Muscle layer of duodenum (tissue), 2 donors: ENCODE results near the gene ILDR1.

ENCODE experiments used
- H3K27ac ChIP-seq: one replicate; pipeline ENCODE4 v1.7.0; 2013; ENCODE audit warnings: mild to moderate bottlenecking, low read length
- H3K27me3 ChIP-seq: one replicate; pipeline ENCODE4 v1.7.0; 2013; ENCODE audit warnings: low read depth, mild to moderate bottlenecking, control low read depth, low read length
- H3K36me3 ChIP-seq, 2 donors: one replicate each; pipeline ENCODE4 v1.7.0; 2013; ENCODE audit warnings: low read length in 2 of 2, control low read depth in 1 of 2, mild to moderate bottlenecking in 1 of 2; ENCODE audit not compliant: insufficient read depth in 2 of 2, control insufficient read depth in 1 of 2
- H3K4me1 ChIP-seq, 2 donors: one replicate each; pipeline ENCODE4 v1.7.0; 2013; ENCODE audit warnings: low read length in 2 of 2, mild to moderate bottlenecking in 2 of 2, control low read depth in 1 of 2, moderate library complexity in 1 of 2; ENCODE audit not compliant: insufficient read depth in 2 of 2, control insufficient read depth in 1 of 2
- H3K4me3 ChIP-seq, 2 donors: one replicate each; pipeline ENCODE4 v1.7.0; 2013; ENCODE audit warnings: low read length in 2 of 2, low read depth in 1 of 2, mild to moderate bottlenecking in 1 of 2
- H3K9me3 ChIP-seq, 2 donors: one replicate each; pipeline ENCODE4 v1.7.0; 2013; ENCODE audit warnings: low read length in 2 of 2, control low read depth in 1 of 2, mild to moderate bottlenecking in 1 of 2; ENCODE audit not compliant: control insufficient read depth in 1 of 2
- donor health status: healthy.

ILDR1 gene

GRCh38 chr3:121963608-121964007 lies 58.4 kb downstream of the ILDR1 start:
- Histone ChIP-seq H3K27me3 (no peaks in the 10 kb centered on the region), H3K36me3 (no peaks in the 10 kb centered on the region), H3K27ac (no peak overlapping the region)

GRCh38 chr3:121962443-121962842 lies 59.6 kb downstream of the ILDR1 start:
- H3K27me3 ChIP-seq = no peaks in the 10 kb centered on the region
- H3K4me3 ChIP-seq = no peak overlapping the region

More at GRCh38 chr3:121963608-121964007, 58.4 kb downstream of the ILDR1 start:
- no peak overlapping the region for H3K4me3 ChIP-seq
- H3K9me3 ChIP-seq = peaks cover 0 to 3% of the 10 kb centered on the region in 2 donors
- no peaks in the 10 kb centered on the region for H3K4me1 ChIP-seq

GRCh38 chr3:121961283-121961682 lies 60.8 kb downstream of the ILDR1 start:
- Histone ChIP-seq H3K27ac (no peak overlapping the region), H3K9me3 (peaks cover 0 to 3% of the 10 kb centered on the region in 2 donors), H3K36me3 (no peaks in the 10 kb centered on the region), H3K27me3 (no peaks in the 10 kb centered on the region), H3K4me3 (no peak overlapping the region), H3K4me1 (no peaks in the 10 kb centered on the region)

More at GRCh38 chr3:121962443-121962842, 59.6 kb downstream of the ILDR1 start:
- H3K9me3 ChIP-seq = peaks cover 0 to 3% of the 10 kb centered on the region in 2 donors
- no peaks in the 10 kb centered on the region for H3K4me1 ChIP-seq
- H3K36me3 ChIP-seq = no peaks in the 10 kb centered on the region
- H3K27ac ChIP-seq = no peak overlapping the region

- no peak overlapping the region for H3K4me3 ChIP-seq
- H3K9me3 ChIP-seq = peaks cover 0 to 3% of the 10 kb centered on the region in 2 donors
- no peaks in the 10 kb centered on the region for H3K36me3 ChIP-seq
- H3K27me3 ChIP-seq = no peaks in the 10 kb centered on the region
- H3K27ac ChIP-seq = no peak overlapping the region
- H3K4me1 ChIP-seq = no peaks in the 10 kb centered on the region
Observed at GRCh38 chr3:121958801-121959200, 63.2 kb downstream of the ILDR1 start.

- Histone ChIP-seq H3K27ac (no peak overlapping the region), H3K4me3 (no peak overlapping the region), H3K36me3 (no peaks in the 10 kb centered on the region), H3K9me3 (peaks cover 0 to 5% of the 10 kb centered on the region in 2 donors), H3K27me3 (no peaks in the 10 kb centered on the region), H3K4me1 (no peaks in the 10 kb centered on the region)
Observed at GRCh38 chr3:121957674-121958415, 64.2 kb downstream of the ILDR1 start.

GRCh38 chr3:121956363-121956762 lies 65.7 kb downstream of the ILDR1 start:
- H3K4me1 ChIP-seq = no peaks in the 10 kb centered on the region
- H3K27ac ChIP-seq = no peak overlapping the region

GRCh38 chr3:121951291-121951919 lies 70.6 kb downstream of the ILDR1 start:
- Histone ChIP-seq H3K4me1 (no peaks in the 10 kb centered on the region), H3K27me3 (no peaks in the 10 kb centered on the region), H3K27ac (no peak overlapping the region), H3K9me3 (peaks cover 0 to 5% of the 10 kb centered on the region in 2 donors), H3K4me3 (no peak overlapping the region), H3K36me3 (no peaks in the 10 kb centered on the region)

More at GRCh38 chr3:121956363-121956762, 65.7 kb downstream of the ILDR1 start:
- no peak overlapping the region for H3K4me3 ChIP-seq
- H3K9me3 ChIP-seq = peaks cover 0 to 5% of the 10 kb centered on the region in 2 donors
- no peaks in the 10 kb centered on the region for H3K27me3 ChIP-seq
- no peaks in the 10 kb centered on the region for H3K36me3 ChIP-seq

GRCh38 chr3:121948641-121949040 lies 73.4 kb downstream of the ILDR1 start:
- H3K9me3 ChIP-seq = peaks cover 0 to 1% of the 10 kb centered on the region in 2 donors
- H3K27ac ChIP-seq = no peak overlapping the region
- H3K27me3 ChIP-seq = no peaks in the 10 kb centered on the region
- H3K4me3 ChIP-seq = no peak overlapping the region
- H3K4me1 ChIP-seq = no peaks in the 10 kb centered on the region
- no peaks in the 10 kb centered on the region for H3K36me3 ChIP-seq

- Histone ChIP-seq H3K4me1 (no peaks in the 10 kb centered on the region), H3K36me3 (peaks cover 0 to 4% of the 10 kb centered on the region in 2 donors), H3K9me3 (no peaks in the 10 kb centered on the region), H3K4me3 (no peak overlapping the region), H3K27me3 (no peaks in the 10 kb centered on the region), H3K27ac (no peak overlapping the region)
Observed at GRCh38 chr3:121943431-121943830, 78.6 kb downstream of the ILDR1 start.

- no peak overlapping the region for H3K4me3 ChIP-seq
Observed at GRCh38 chr3:121942116-121942786, 79.8 kb downstream of the ILDR1 start.

GRCh38 chr3:121941592-121941991 lies 80.5 kb downstream of the ILDR1 start:
- Histone ChIP-seq H3K36me3 (peaks cover 0 to 4% of the 10 kb centered on the region in 2 donors), H3K4me3 (no peak overlapping the region), H3K27me3 (no peaks in the 10 kb centered on the region), H3K4me1 (no peaks in the 10 kb centered on the region), H3K27ac (no peak overlapping the region), H3K9me3 (no peaks in the 10 kb centered on the region)

More at GRCh38 chr3:121942116-121942786, 79.8 kb downstream of the ILDR1 start:
- H3K27ac ChIP-seq = no peak overlapping the region
- no peaks in the 10 kb centered on the region for H3K27me3 ChIP-seq
- H3K9me3 ChIP-seq = no peaks in the 10 kb centered on the region
- peaks cover 0 to 4% of the 10 kb centered on the region in 2 donors for H3K36me3 ChIP-seq
- no peaks in the 10 kb centered on the region for H3K4me1 ChIP-seq
